NB4 (cell line): ENCODE results near the gene CCL16.

ENCODE experiments used
- CTCF ChIP-seq: IDR thresholded peaks from one replicate; pipeline ENCODE4 v1.5.1; 2012; ENCODE audit warnings: low read depth, low read length
- MAX ChIP-seq: IDR thresholded peaks from 2 replicates; pipeline ENCODE4 v1.6.1; 2011; ENCODE audit warnings: low read depth, low read length
- MYC ChIP-seq: IDR thresholded peaks from 2 replicates; pipeline ENCODE4 v1.6.1; 2011; ENCODE audit warnings: low read depth, low read length
- POLR2A ChIP-seq: IDR thresholded peaks from 2 replicates; pipeline ENCODE4 v1.6.1; 2011; ENCODE audit warnings: mild to moderate bottlenecking; ENCODE audit not compliant: insufficient read length; ENCODE audit errors: extremely low read depth

DNA sequence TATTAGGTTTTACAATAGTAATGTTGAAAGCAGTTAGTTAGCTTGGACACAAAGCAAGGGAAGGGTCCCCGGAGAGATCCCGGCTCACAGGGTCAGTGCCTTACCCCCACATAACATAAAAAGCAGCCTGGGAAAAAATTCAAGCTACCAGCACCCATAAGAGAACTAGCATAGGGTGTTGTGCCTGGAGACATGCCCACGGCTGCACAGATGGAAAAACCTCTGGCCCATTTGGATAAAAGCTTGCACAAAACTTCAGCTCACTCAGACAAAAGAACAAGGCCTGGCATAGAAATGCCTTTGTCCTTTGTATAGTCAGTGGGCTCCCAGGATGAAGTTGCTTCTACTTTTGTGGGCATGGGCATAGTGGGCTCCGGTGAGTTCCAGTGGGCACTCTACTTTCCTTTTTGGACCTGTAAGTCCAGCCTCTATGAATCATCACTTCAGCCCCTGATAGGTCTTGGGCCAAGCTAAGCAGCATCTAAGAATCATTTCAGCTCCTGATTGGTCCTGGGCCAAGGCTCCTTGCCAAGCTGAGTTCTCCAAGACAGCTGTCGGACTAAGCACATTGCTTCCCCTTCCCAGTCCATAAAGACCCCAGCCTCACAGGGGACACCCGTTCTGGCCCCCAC is 49.4 kb downstream of the CCL16 start:
- TF ChIP-seq CTCF, result no peak
- TF ChIP-seq POLR2A, result no peak
- TF ChIP-seq MYC, result no peak
- TF ChIP-seq MAX, result no peak
